Neural cell (in vitro differentiated cells): ENCODE results near the gene SLC24A3. TPM values are rescaled to one million over a fixed set of nuclear protein-coding genes. Genes with fewer than 3 reads are reported as not detected.

Experiments used
- H2AFZ ChIP-seq: fragments of 200-600, 300-800 bp; sonication (generic), shearing (Covaris generic); 2 replicates; pipeline ENCODE4 v1.6.0; 2014; ENCODE audit warnings: low read depth, mild to moderate bottlenecking, antibody characterized with exemption, low read length, moderate library complexity
- H3F3A ChIP-seq: fragments of 200-600 bp; shearing (Covaris generic); 2 replicates; pipeline ENCODE4 v1.6.1; 2016; ENCODE audit warnings: mild to moderate bottlenecking, moderate library complexity, mixed read lengths, antibody characterized with exemption, low read length; ENCODE audit not compliant: insufficient read depth, poor library complexity, severe bottlenecking
- H3K27ac ChIP-seq: fragments of 200-600, 300-800 bp; sonication (generic), shearing (Covaris generic); 2 replicates; pipeline ENCODE4 v1.5.1; 2014; ENCODE audit warnings: mild to moderate bottlenecking, low read length, moderate library complexity
- H3K27me3 ChIP-seq: fragments of 300-800, 200-600 bp; sonication (generic), shearing (Covaris generic); 2 replicates; pipeline ENCODE4 v1.6.0; 2014; ENCODE audit warnings: mild to moderate bottlenecking, low read depth, low read length, moderate library complexity; ENCODE audit not compliant: insufficient read depth
- H3K36me3 ChIP-seq: fragments of 300-800, 200-600 bp; sonication (generic), shearing (Covaris generic); 2 replicates; pipeline ENCODE4 v1.5.1; 2014; ENCODE audit warnings: mild to moderate bottlenecking, antibody characterized with exemption, low read length, moderate library complexity; ENCODE audit not compliant: insufficient read depth
- H3K4me2 ChIP-seq: fragments of 300-800, 200-600 bp; sonication (generic), shearing (Covaris generic); 2 replicates; pipeline ENCODE4 v1.6.0; 2014; ENCODE audit warnings: mild to moderate bottlenecking, low read length
- H3K4me3 ChIP-seq: fragments of 300-800, 200-600 bp; sonication (generic), shearing (Covaris generic); 2 replicates; pipeline ENCODE4 v1.5.1; 2014; ENCODE audit warnings: mild to moderate bottlenecking, low read length, moderate library complexity
- H3K79me2 ChIP-seq: fragments of 200-600 bp; shearing (Covaris generic); replicated peaks from 2 replicates; pipeline ENCODE4 v1.6.0; 2014; ENCODE audit warnings: mild to moderate bottlenecking, low read length, moderate library complexity; ENCODE audit not compliant: insufficient read depth
- H3K9ac ChIP-seq: fragments of 300-800, 200-600 bp; sonication (generic), shearing (Covaris generic); 2 replicates; pipeline ENCODE4 v1.6.1; 2016; ENCODE audit warnings: mild to moderate bottlenecking, low read length, mixed read lengths
- H3K9me2 ChIP-seq: fragments of 200-600 bp; shearing (Covaris generic); 2 replicates; pipeline ENCODE4 v1.6.1; 2016; ENCODE audit warnings: mild to moderate bottlenecking, low read length, mixed read lengths; ENCODE audit not compliant: insufficient read depth
- H3K9me3 ChIP-seq: fragments of 200-600, 300-800 bp; sonication (generic), shearing (Covaris generic); 2 replicates; pipeline ENCODE4 v1.6.1; 2016; ENCODE audit warnings: mild to moderate bottlenecking, mixed run types, low read length, moderate library complexity, mixed read lengths
- H4K20me1 ChIP-seq: fragments of 200-600 bp; shearing (Covaris generic); 2 replicates; pipeline ENCODE4 v1.6.1; 2016; ENCODE audit warnings: mild to moderate bottlenecking, mixed run types; ENCODE audit not compliant: insufficient read depth
- EP300 ChIP-seq: fragments of 450-650 bp; conservative IDR thresholded peaks from 2 replicates; pipeline ENCODE4 v1.6.1; 2014; ENCODE audit warnings: antibody characterized with exemption, mild to moderate bottlenecking, moderate library complexity; ENCODE audit not compliant: poor library complexity, severe bottlenecking
- EZH2 ChIP-seq: fragments of 200-600, 300-800 bp; shearing (Covaris generic), sonication (generic); IDR thresholded peaks from 2 replicates; pipeline ENCODE4 v1.6.1; 2014; ENCODE audit warnings: antibody characterized with exemption, low read length, borderline replicate concordance, mild to moderate bottlenecking; ENCODE audit not compliant: insufficient read depth, poor library complexity, severe bottlenecking
- MXI1 ChIP-seq: fragments of 450-650 bp; conservative IDR thresholded peaks from 2 replicates; pipeline ENCODE4 v1.6.1; 2014; ENCODE audit warnings: antibody characterized with exemption, mild to moderate bottlenecking; ENCODE audit not compliant: poor library complexity, severe bottlenecking
- POLR2AphosphoS5 ChIP-seq: IDR thresholded peaks from 2 replicates; pipeline ENCODE4 v1.6.1; 2012
- RAD21 ChIP-seq: fragments of 450-650 bp; conservative IDR thresholded peaks from 2 replicates; pipeline ENCODE4 v1.6.1; 2014; ENCODE audit warnings: antibody characterized with exemption, mild to moderate bottlenecking, moderate library complexity
- SMC3 ChIP-seq: fragments of 450-650 bp; conservative IDR thresholded peaks from 2 replicates; pipeline ENCODE4 v1.6.1; 2014; ENCODE audit warnings: antibody characterized with exemption, mild to moderate bottlenecking, moderate library complexity; ENCODE audit not compliant: poor library complexity
- TAF1 ChIP-seq: IDR thresholded peaks from 2 replicates; pipeline ENCODE4 v1.6.1; 2012; ENCODE audit warnings: low read depth
- polyA plus RNA-seq: library from polyadenylated mRNA; depleted of rRNA; stranded (reverse); fragments of >200 nt; gene quantifications from 2 replicates; pipeline ENCODE4 v1.2.3, GENCODE V29; 2014
- TF ChIP-seq, protein P1 (sequence below): fragments of 450-650 bp; IDR thresholded peaks from 2 replicates; pipeline ENCODE4 v1.5.1; 2014; ENCODE audit warnings: antibody characterized with exemption, mild to moderate bottlenecking, moderate library complexity; ENCODE audit not compliant: poor library complexity, severe bottlenecking
- TF ChIP-seq, protein P2 (sequence below): IDR thresholded peaks from 2 replicates; pipeline ENCODE4 v1.6.1; 2012; ENCODE audit warnings: borderline replicate concordance

Gene SLC24A3
- polyA plus RNA-seq, 1 donor from 2014 or later, result 6.5 TPM

DNA sequence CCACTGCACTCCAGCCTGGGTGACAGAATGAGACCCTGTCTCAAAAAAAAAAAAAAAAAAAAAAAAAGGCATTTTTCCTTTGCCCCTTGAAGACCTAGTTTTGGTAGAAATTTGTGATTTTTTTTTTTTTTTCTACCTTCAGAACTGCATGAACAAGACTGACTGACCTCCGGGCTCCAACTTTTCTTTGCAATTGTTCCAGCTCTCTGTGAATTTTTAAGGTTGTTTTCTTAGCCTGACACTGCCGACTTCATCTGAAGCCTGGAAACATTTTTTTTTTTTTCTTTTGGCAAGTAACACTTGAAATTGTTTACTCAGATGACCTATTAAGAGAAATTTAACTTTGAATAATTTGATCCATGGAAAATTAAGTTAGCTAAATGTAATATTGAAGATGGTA, 73.0 kb downstream of the SLC24A3 start:
- Histone ChIP-seq H3K36me3 (no peaks in the 10 kb centered on the region), H3K4me2 (no peak overlapping the region), H3K9me3 (no peaks in the 10 kb centered on the region), H3K9ac (no peak overlapping the region), H3K27me3 (no peaks in the 10 kb centered on the region), H2AFZ (no peak overlapping the region), H3K27ac (no peak overlapping the region), H3K4me3 (no peak overlapping the region), H3F3A (no peaks in the 10 kb centered on the region), H3K79me2 (no peaks in the 10 kb centered on the region), H4K20me1 (no peaks in the 10 kb centered on the region), H3K9me2 (no peaks in the 10 kb centered on the region)
- TF ChIP-seq, protein P1, sequence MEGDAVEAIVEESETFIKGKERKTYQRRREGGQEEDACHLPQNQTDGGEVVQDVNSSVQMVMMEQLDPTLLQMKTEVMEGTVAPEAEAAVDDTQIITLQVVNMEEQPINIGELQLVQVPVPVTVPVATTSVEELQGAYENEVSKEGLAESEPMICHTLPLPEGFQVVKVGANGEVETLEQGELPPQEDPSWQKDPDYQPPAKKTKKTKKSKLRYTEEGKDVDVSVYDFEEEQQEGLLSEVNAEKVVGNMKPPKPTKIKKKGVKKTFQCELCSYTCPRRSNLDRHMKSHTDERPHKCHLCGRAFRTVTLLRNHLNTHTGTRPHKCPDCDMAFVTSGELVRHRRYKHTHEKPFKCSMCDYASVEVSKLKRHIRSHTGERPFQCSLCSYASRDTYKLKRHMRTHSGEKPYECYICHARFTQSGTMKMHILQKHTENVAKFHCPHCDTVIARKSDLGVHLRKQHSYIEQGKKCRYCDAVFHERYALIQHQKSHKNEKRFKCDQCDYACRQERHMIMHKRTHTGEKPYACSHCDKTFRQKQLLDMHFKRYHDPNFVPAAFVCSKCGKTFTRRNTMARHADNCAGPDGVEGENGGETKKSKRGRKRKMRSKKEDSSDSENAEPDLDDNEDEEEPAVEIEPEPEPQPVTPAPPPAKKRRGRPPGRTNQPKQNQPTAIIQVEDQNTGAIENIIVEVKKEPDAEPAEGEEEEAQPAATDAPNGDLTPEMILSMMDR, result no peak
- TF ChIP-seq RAD21 (no peak), POLR2AphosphoS5 (no peak), MXI1 (no peak), SMC3 (no peak), TAF1 (no peak), EP300 (no peak)
- TF ChIP-seq, protein P2, sequence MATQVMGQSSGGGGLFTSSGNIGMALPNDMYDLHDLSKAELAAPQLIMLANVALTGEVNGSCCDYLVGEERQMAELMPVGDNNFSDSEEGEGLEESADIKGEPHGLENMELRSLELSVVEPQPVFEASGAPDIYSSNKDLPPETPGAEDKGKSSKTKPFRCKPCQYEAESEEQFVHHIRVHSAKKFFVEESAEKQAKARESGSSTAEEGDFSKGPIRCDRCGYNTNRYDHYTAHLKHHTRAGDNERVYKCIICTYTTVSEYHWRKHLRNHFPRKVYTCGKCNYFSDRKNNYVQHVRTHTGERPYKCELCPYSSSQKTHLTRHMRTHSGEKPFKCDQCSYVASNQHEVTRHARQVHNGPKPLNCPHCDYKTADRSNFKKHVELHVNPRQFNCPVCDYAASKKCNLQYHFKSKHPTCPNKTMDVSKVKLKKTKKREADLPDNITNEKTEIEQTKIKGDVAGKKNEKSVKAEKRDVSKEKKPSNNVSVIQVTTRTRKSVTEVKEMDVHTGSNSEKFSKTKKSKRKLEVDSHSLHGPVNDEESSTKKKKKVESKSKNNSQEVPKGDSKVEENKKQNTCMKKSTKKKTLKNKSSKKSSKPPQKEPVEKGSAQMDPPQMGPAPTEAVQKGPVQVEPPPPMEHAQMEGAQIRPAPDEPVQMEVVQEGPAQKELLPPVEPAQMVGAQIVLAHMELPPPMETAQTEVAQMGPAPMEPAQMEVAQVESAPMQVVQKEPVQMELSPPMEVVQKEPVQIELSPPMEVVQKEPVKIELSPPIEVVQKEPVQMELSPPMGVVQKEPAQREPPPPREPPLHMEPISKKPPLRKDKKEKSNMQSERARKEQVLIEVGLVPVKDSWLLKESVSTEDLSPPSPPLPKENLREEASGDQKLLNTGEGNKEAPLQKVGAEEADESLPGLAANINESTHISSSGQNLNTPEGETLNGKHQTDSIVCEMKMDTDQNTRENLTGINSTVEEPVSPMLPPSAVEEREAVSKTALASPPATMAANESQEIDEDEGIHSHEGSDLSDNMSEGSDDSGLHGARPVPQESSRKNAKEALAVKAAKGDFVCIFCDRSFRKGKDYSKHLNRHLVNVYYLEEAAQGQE, result no peak

DNA sequence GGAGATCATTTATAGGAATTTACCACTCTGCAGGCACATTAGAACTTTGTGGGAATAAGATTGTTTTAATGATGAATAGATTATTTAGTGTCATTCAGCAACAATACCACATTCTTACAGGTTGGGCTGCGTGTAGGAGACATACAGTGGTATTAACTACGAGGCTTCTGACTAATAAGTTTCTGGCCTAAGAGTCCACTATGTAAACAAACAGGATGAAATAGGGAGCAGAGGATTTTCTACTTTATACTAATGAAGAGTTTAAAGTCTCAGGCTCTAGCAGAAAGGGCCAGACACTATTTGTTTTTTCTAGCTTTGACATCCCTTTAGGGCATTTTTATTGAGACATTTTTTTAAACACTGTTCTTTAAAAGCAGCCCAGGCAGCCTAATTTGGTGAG, 75.6 kb downstream of the SLC24A3 start:
- Histone ChIP-seq H3K27ac (no peak overlapping the region), H3K27me3 (no peaks in the 10 kb centered on the region), H3K4me3 (no peak overlapping the region), H3K4me2 (no peak overlapping the region), H3K9ac (no peak overlapping the region), H3F3A (no peaks in the 10 kb centered on the region), H3K9me2 (no peaks in the 10 kb centered on the region), H3K9me3 (no peaks in the 10 kb centered on the region), H3K36me3 (no peaks in the 10 kb centered on the region), H4K20me1 (no peaks in the 10 kb centered on the region), H2AFZ (no peak overlapping the region), H3K79me2 (no peaks in the 10 kb centered on the region)
- no peak for TF ChIP-seq EP300
- no peak for TF ChIP-seq MXI1
- TF ChIP-seq, protein P2, result no peak
- TF ChIP-seq RAD21, result no peak
- TF ChIP-seq, protein P1, result no peak
- TF ChIP-seq EZH2, result no peak
- TF ChIP-seq POLR2AphosphoS5, result no peak
